T-helper 1 cell (primary cell): Measurements from ENCODE around the gene KCND2.
"Not testable (repeated sequence)": the region's sequence is repeated elsewhere in the genome, so short reads cannot be mapped to it uniquely, and the experiment has no call there.

ENCODE experiments used
- DNase-seq, 5 donors: peaks; one replicate each; pipeline ENCODE4 v3.0.0-alpha.2; 2012 to 2020

The KCND2 gene

DNA sequence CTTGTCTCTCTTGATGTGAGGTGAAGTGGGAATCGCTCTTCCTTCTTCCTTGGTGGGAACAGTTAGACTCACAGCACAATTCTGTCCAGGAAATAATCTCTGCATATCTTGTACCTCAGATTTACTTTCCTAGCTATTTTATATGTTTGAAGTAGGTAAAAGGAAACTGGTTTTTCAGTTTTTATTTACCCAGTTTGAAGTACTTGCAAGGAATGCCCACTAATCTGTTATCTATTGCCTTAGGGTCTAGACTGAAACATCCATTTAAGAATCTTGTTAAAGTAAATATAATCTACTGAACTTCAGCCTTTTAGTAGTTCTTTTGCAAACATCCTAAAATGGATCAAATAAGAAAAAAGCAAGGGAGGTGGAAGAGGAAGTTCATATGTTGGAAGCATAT lies 229.8 kb downstream of the KCND2 start:
- no peak for DNase-seq

GRCh38 chr7:120504386-120504785 lies 231.4 kb downstream of the KCND2 start:
- DNase-seq: no peak

DNA sequence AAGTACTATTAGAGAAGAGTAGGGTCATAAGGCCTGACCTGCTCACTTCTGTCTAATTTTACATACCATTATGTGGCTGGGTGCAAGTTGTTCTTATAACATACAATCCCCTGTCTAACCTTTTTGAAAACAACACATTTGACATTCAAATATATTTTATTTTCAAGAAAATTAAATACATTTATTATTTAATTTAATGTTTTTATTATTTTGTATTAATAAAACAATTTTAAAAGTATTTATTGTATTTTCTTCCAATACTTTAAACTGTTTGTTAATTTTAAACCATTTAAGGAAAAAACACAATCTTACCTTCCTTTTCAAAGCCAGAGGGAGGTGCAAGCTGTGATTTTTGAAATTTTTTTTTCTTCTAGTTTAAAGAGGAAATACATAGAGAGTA lies 232.8 kb downstream of the KCND2 start:
- DNase-seq: no peak

GRCh38 chr7:120512701-120513100 lies 239.7 kb downstream of the KCND2 start:
- DNase-seq: no peak

DNA sequence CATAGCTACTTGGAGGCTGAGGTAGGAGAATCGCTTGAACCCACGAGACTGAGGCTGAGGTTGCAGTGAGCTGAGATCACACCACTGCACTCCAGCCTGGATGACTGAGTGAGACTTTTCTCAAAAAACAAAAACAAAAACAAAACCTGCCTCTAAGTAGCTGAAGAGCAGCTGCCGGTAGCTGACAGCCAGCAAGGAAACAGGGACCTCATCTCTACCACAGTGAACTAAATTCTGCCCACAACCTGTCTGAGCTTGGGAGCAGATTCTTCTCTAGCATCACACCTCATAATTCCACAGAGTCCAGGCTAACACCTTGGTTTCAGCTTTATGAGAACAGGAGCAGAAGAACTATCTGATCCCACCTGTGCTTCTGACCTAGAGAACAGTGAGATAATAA lies 246.2 kb downstream of the KCND2 start:
- no peak for DNase-seq

DNA sequence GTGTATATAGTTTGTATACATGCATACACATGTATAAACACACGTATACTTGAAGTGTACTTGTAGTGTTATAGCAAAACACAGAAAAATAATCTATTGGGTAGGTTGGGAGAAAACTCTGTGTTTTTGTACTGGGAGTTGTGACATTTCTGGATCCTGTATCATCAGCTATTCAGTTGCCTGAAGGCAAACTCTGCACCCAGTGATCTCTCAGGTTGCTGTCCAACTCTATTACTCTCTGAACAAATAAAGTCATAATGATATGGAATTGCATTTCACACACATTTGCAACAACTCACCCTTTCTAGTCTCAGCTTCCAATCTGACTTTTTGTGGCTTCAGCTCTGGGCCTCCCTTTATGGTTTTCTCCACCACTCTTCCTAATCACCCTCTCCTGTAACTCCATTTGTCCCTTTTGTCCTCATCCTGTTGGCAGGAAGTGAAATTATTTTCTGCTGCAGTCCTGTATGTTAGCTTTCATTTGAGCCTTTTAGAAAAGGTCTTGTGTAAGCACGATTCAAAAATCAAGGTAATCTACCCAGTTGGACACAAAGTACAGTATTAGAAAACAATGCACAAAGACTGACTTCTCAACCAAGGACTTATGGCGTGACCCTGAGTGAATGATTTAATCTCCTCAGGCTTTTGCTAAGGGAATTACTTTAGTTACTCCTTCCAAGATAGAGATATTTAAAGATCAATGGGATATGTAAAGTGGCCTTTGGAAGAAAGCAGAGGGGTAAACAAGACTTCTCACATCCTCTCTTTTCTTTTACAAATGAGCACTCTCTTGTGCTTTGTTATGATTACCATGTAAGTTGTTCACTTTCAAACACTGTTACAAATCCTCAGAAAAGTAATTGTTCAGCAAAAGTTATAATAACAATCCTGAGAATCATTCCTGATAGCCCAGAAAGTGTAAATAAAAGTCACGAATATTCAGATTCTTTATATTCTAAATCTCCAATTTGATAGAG lies 249.1 kb downstream of the KCND2 start:
- no peak for DNase-seq

DNA sequence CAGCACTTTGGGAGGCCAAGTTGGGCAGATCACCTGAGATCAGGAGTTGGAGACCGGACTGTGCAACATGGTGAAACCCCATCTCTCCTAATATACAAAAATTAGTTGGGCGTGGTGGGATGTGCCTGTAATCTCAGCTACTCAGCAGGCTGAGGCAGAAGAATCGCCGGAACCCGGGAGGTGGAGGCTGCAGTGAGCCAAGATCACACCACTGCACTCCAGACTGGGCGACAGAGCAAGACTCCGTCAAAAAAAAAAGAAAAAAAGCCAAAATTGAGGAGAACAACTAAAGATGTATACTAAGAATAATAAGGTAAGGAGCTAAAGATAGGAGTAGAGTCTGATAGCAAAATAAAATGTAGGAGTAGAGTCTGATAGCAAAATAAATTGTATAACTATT lies 251.0 kb downstream of the KCND2 start:
- no peak for DNase-seq

GRCh38 chr7:120526902-120527509 lies 254.0 kb downstream of the KCND2 start:
- DNase-seq: no peak

GRCh38 chr7:120529736-120530135 lies 256.8 kb downstream of the KCND2 start:
- DNase-seq: no peak

GRCh38 chr7:120538335-120538734 lies 265.4 kb downstream of the KCND2 start:
- no peak for DNase-seq

GRCh38 chr7:120539321-120539720 lies 266.3 kb downstream of the KCND2 start:
- DNase-seq: no peak

GRCh38 chr7:120547605-120548004 lies 274.6 kb downstream of the KCND2 start:
- DNase-seq: no peak

DNA sequence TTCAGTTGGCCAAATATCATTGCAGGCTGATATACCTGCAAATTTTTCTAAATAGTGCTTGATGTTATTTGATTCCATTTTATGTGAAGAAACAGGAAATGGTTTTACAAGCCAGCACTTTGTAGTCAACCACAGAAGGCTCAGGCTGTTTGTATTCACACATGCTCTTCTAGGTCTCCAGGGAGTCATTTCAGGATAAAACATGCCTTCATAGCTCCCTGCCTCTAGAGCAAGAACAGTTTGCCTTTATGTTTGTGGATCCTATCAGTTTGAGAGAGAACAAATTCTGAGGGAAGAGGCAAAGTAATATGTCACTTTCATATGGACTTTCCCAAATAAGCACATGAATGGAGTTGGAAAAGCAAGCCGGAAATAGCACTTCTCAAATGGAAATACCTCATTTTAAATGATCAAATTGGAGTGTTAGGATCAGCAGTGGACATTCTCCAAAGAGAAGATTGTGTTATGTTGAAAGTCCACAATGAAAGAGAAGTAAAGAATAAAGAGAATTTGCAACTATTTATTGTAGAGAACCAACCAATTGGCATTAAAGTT lies 277.6 kb downstream of the KCND2 start:
- DNase-seq: no peak

DNA sequence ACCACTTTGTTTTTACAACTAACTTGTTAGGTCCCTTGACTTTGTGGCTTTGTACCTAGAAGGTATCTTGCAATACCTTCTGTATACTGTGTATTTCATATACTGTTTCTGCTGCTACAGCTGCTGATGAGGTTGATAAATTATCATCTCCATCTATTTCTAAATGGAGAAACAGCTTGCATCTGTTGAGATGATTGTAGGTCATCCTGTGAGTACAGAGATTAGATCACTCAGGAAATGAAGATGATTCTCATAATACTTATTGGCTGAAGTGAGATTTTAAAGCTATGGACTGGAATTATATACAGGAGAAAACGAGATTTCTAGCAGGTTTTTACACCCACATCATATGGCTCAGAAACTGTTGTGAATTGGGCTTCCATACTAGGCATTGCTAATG lies 280.5 kb downstream of the KCND2 start:
- DNase-seq: no peak

GRCh38 chr7:120554960-120555571 lies 282.1 kb downstream of the KCND2 start:
- no peak for DNase-seq

- no peak for DNase-seq
Measured at GRCh38 chr7:120564145-120564544, 291.2 kb downstream of the KCND2 start.

GRCh38 chr7:120567204-120567603 lies 294.2 kb downstream of the KCND2 start:
- no peak for DNase-seq

DNA sequence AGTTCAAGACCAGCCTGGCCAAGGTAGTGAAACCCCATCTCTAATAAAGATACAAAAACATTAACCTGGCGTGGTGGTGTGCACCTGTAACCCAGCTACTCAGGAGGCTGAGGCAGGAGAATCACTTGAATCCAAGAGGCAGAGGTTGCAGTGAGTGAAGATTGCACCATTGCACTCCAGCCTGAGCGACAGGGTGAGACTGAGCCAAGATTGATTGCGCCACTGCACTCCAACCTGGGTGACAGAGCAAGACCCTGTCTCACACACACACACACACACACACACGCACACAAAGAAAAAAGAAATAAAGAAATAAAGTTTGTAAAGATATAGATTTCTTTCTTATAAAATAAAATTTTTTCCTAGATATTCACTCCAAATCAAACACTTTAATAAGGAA lies 305.7 kb downstream of the KCND2 start:
- DNase-seq: not testable (repeated sequence)

- no peak for DNase-seq
Measured at GRCh38 chr7:120582916-120583315, 309.9 kb downstream of the KCND2 start.

- DNase-seq: no peak
Measured at GRCh38 chr7:120583899-120584586, 311.1 kb downstream of the KCND2 start.

DNA sequence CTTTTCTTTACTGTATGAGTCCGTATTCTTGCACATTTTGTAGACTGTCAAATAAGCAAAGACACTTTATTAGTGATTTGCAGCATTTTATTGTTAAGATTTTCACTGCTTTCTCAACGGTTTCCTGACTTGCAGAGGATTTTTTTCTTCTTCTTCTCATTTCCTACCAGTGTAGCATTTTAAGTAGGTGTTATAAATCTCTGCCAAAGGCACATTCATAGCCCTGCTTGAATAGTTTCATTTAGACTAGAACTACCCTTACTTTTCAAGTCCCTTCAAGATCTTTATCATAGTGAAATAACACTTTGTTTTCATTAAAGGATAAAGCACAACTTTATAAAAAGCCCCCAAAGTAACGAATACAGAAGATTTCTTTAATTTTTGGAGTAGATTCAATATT lies 313.6 kb downstream of the KCND2 start:
- no peak for DNase-seq

DNA sequence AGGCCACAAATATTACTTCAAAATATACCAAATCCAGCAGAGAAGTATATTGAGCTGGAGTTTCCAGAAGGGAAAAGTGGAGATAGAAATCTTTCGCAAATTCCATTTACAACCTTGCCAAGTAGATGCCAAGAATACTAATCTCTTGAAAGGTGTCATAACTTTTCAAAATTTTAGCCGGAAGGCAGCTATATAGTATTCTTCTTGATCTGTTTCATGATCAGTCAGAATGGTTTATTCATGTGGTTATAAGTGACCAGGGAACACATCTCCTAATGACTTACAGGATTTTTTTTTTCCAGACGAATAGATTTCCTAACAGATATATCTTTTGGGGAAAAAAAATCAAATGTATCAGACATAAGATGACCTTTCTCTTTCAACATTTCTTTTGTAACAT lies 314.3 kb downstream of the KCND2 start:
- no peak for DNase-seq

- no peak for DNase-seq
Measured at GRCh38 chr7:120588416-120588815, 315.4 kb downstream of the KCND2 start.
